ENCODE data around the gene ATXN10.

ATXN10 gene

GRCh38 chr22:45826520-45826919 is 154.9 kb downstream of the ATXN10 start:
- no peak overlapping the region for H3K14ac ChIP-seq (ENCODE audit: low read length)
- no peak for DNase-seq
- H3K18ac ChIP-seq (ENCODE audit: low read length), result no peak overlapping the region
- H2BK120ac ChIP-seq (ENCODE audit: insufficient read depth, low read length, poor library complexity), result no peak overlapping the region
- H4K91ac ChIP-seq (ENCODE audit: low read depth, low read length), result no peak overlapping the region
- H3K27me3 ChIP-seq (ENCODE audit: insufficient read depth, low read length), result no peaks in the 10 kb centered on the region
- no peak overlapping the region for H2AFZ ChIP-seq (ENCODE audit: insufficient read depth, low read length, poor library complexity)
- no peak overlapping the region for H2BK5ac ChIP-seq (ENCODE audit: low read depth, low read length, poor library complexity)
- H3K4me1 ChIP-seq (ENCODE audit: control insufficient read depth in 1 of 2, insufficient read depth in 2 of 2, low read length in 2 of 2), result no peaks in the 10 kb centered on the region
- H3K9ac ChIP-seq (ENCODE audit: low read length), result no peak overlapping the region
- H2BK12ac ChIP-seq (ENCODE audit: low read length), result no peak overlapping the region
- H3K79me1 ChIP-seq (ENCODE audit: low read length), result no peaks in the 10 kb centered on the region
- H3K4ac ChIP-seq (ENCODE audit: low read depth, low read length), result no peak overlapping the region
- H3K4me3 ChIP-seq (ENCODE audit: low read depth, low read length), result no peak overlapping the region
- no CpG with 5 or more reads among the region's 2 CpGs for WGBS (ENCODE audit: extremely low coverage, insufficient coverage, insufficient read length)
- H3K23ac ChIP-seq (ENCODE audit: low read length), result no peak overlapping the region
- H4K12ac ChIP-seq (ENCODE audit: low read depth, low read length), result no peak overlapping the region
- no peak overlapping the region for H4K8ac ChIP-seq (ENCODE audit: low read depth, low read length)
- H3K9me3 ChIP-seq (ENCODE audit: insufficient read depth, low read depth, low read length), result peaks cover 1% of the 10 kb centered on the region
- H2AK5ac ChIP-seq (ENCODE audit: low read length), result no peak overlapping the region
- no peaks in the 10 kb centered on the region for H3K79me2 ChIP-seq (ENCODE audit: control insufficient read depth, insufficient read depth, low read length, poor library complexity)
- H3K4me2 ChIP-seq (ENCODE audit: low read length), result no peak overlapping the region
- peaks cover 2 to 3% of the 10 kb centered on the region in 2 experiments for H3K36me3 ChIP-seq (ENCODE audit: control insufficient read depth in 1 of 2, insufficient read depth in 2 of 2, low read length in 2 of 2)
- no peak overlapping the region for H3K27ac ChIP-seq (ENCODE audit: low read depth, low read length)

- WGBS (ENCODE audit: extremely low coverage, insufficient coverage, insufficient read length), result no CpG with 5 or more reads among the region's 1 CpG
- Histone ChIP-seq H4K91ac (ENCODE audit: low read depth, low read length) (no peak overlapping the region), H3K9ac (ENCODE audit: low read length) (no peak overlapping the region), H3K79me1 (ENCODE audit: low read length) (peaks cover 2% of the 10 kb centered on the region), H3K9me3 (ENCODE audit: insufficient read depth, low read depth, low read length) (no peaks in the 10 kb centered on the region), H3K14ac (ENCODE audit: low read length) (no peak overlapping the region), H3K4me3 (ENCODE audit: low read depth, low read length) (no peak overlapping the region), H2AK5ac (ENCODE audit: low read length) (no peak overlapping the region), H3K27me3 (ENCODE audit: insufficient read depth, low read length) (no peaks in the 10 kb centered on the region), H3K4me1 (ENCODE audit: control insufficient read depth in 1 of 2, insufficient read depth in 2 of 2, low read length in 2 of 2) (peaks cover 3% of the 10 kb centered on the region in 2 experiments), H3K27ac (ENCODE audit: low read depth, low read length) (no peak overlapping the region), H3K36me3 (ENCODE audit: control insufficient read depth in 1 of 2, insufficient read depth in 2 of 2, low read length in 2 of 2) (peaks cover 7 to 8% of the 10 kb centered on the region in 2 experiments), H3K23ac (ENCODE audit: low read length) (no peak overlapping the region), H2BK120ac (ENCODE audit: insufficient read depth, low read length, poor library complexity) (no peak overlapping the region), H4K8ac (ENCODE audit: low read depth, low read length) (no peak overlapping the region), H3K4me2 (ENCODE audit: low read length) (no peak overlapping the region), H2BK12ac (ENCODE audit: low read length) (no peak overlapping the region), H3K79me2 (ENCODE audit: control insufficient read depth, insufficient read depth, low read length, poor library complexity) (peaks cover 2% of the 10 kb centered on the region), H3K18ac (ENCODE audit: low read length) (no peak overlapping the region), H2AFZ (ENCODE audit: insufficient read depth, low read length, poor library complexity) (no peak overlapping the region), H4K12ac (ENCODE audit: low read depth, low read length) (no peak overlapping the region), H3K4ac (ENCODE audit: low read depth, low read length) (no peak overlapping the region), H2BK5ac (ENCODE audit: low read depth, low read length, poor library complexity) (no peak overlapping the region)
- DNase-seq, result no peak
Observed at GRCh38 chr22:45828841-45829240, 157.2 kb downstream of the ATXN10 start.

DNA sequence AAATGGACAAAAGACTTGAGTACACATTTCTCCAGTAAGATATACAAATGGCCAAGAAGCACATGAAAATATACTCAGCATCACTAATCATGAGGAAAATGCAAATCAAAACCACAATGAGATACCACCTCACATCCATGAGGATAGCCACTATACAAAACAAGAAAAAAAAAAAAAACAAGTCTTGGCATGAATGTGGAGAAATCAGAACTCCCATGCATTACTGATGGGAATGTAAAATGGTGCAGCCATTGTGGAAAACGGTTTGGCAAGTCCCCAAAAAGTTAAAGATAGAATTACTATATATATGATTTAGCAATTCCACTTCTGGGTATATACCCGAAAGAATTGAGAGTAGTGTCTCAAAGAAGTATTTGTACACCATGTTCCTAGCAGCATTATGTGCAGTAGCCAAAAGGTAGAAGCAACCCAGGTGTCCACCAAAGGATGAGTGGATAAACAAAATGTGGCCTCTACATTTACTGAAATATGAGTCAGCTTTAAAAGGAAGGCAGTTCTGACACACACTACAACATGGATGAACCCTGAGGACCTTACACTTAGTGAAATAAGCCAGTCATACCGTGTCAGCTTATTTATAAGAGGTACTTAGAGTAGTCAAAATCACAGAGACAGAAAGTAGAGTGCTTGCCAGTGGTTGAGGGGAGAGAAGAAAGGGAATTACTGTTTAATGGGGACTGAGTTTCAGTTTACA is 159.1 kb downstream of the ATXN10 start:
- Histone ChIP-seq H3K79me1 (ENCODE audit: low read length) (peaks cover 2% of the 10 kb centered on the region), H2AFZ (ENCODE audit: insufficient read depth, low read length, poor library complexity) (no peak overlapping the region), H3K14ac (ENCODE audit: low read length) (no peak overlapping the region), H4K8ac (ENCODE audit: low read depth, low read length) (no peak overlapping the region), H3K27me3 (ENCODE audit: insufficient read depth, low read length) (no peaks in the 10 kb centered on the region), H3K18ac (ENCODE audit: low read length) (no peak overlapping the region), H3K36me3 (ENCODE audit: control insufficient read depth in 1 of 2, insufficient read depth in 2 of 2, low read length in 2 of 2) (peaks cover 13 to 16% of the 10 kb centered on the region in 2 experiments), H3K4me3 (ENCODE audit: low read depth, low read length) (no peak overlapping the region), H2BK120ac (ENCODE audit: insufficient read depth, low read length, poor library complexity) (no peak overlapping the region), H3K9me3 (ENCODE audit: insufficient read depth, low read depth, low read length) (no peaks in the 10 kb centered on the region), H2AK5ac (ENCODE audit: low read length) (no peak overlapping the region), H3K9ac (ENCODE audit: low read length) (no peak overlapping the region), H2BK5ac (ENCODE audit: low read depth, low read length, poor library complexity) (no peak overlapping the region), H3K79me2 (ENCODE audit: control insufficient read depth, insufficient read depth, low read length, poor library complexity) (peaks cover 2% of the 10 kb centered on the region), H4K12ac (ENCODE audit: low read depth, low read length) (no peak overlapping the region), H3K27ac (ENCODE audit: low read depth, low read length) (no peak overlapping the region), H4K91ac (ENCODE audit: low read depth, low read length) (no peak overlapping the region), H3K4me2 (ENCODE audit: low read length) (no peak overlapping the region), H2BK12ac (ENCODE audit: low read length) (peak overlapping the region; percentile 20), H3K4ac (ENCODE audit: low read depth, low read length) (no peak overlapping the region), H3K4me1 (ENCODE audit: control insufficient read depth in 1 of 2, insufficient read depth in 2 of 2, low read length in 2 of 2) (peaks cover 3% of the 10 kb centered on the region in 2 experiments), H3K23ac (ENCODE audit: low read length) (no peak overlapping the region)
- no CpG with 5 or more reads among the region's 3 CpGs for WGBS (ENCODE audit: extremely low coverage, insufficient coverage, insufficient read length)
- DNase-seq, result no peak

- Histone ChIP-seq H2BK5ac (ENCODE audit: low read depth, low read length, poor library complexity) (no peak overlapping the region), H3K79me1 (ENCODE audit: low read length) (peaks cover 2% of the 10 kb centered on the region), H2BK12ac (ENCODE audit: low read length) (no peak overlapping the region), H2AK5ac (ENCODE audit: low read length) (no peak overlapping the region), H3K23ac (ENCODE audit: low read length) (no peak overlapping the region), H3K9ac (ENCODE audit: low read length) (no peak overlapping the region), H3K9me3 (ENCODE audit: insufficient read depth, low read depth, low read length) (no peaks in the 10 kb centered on the region), H3K14ac (ENCODE audit: low read length) (no peak overlapping the region), H3K4ac (ENCODE audit: low read depth, low read length) (no peak overlapping the region), H3K36me3 (ENCODE audit: control insufficient read depth in 1 of 2, insufficient read depth in 2 of 2, low read length in 2 of 2) (peaks cover 12 to 14% of the 10 kb centered on the region in 2 experiments), H3K4me2 (ENCODE audit: low read length) (no peak overlapping the region), H4K12ac (ENCODE audit: low read depth, low read length) (no peak overlapping the region), H3K27ac (ENCODE audit: low read depth, low read length) (no peak overlapping the region), H3K79me2 (ENCODE audit: control insufficient read depth, insufficient read depth, low read length, poor library complexity) (peaks cover 2% of the 10 kb centered on the region), H3K4me1 (ENCODE audit: control insufficient read depth in 1 of 2, insufficient read depth in 2 of 2, low read length in 2 of 2) (peaks cover 3% of the 10 kb centered on the region in 2 experiments), H4K91ac (ENCODE audit: low read depth, low read length) (no peak overlapping the region), H4K8ac (ENCODE audit: low read depth, low read length) (no peak overlapping the region), H3K4me3 (ENCODE audit: low read depth, low read length) (no peak overlapping the region), H2BK120ac (ENCODE audit: insufficient read depth, low read length, poor library complexity) (no peak overlapping the region), H2AFZ (ENCODE audit: insufficient read depth, low read length, poor library complexity) (no peak overlapping the region), H3K18ac (ENCODE audit: low read length) (peak overlapping the region; percentile 48), H3K27me3 (ENCODE audit: insufficient read depth, low read length) (no peaks in the 10 kb centered on the region)
- no peak for DNase-seq
- WGBS (ENCODE audit: extremely low coverage, insufficient coverage, insufficient read length), result no CpG with 5 or more reads among the region's 2 CpGs
Observed at GRCh38 chr22:45831394-45831793, 159.8 kb downstream of the ATXN10 start.

All from trophoblast cell (in vitro differentiated cells and primary cell).